ENCODE data around the gene KCNJ6. TPM values are rescaled to one million over a fixed set of nuclear protein-coding genes. Genes with fewer than 3 reads are reported as not detected.
A peak's percentile ranks its signal among the peaks of the same experiment; 100 is the strongest.
"Not testable (repeated sequence)": the region's sequence is repeated elsewhere in the genome, so short reads cannot be mapped to it uniquely, and the experiment has no call there.

KCNJ6 gene
- total RNA-seq, 1 experiment from 2014 or later: 0.07 TPM

DNA sequence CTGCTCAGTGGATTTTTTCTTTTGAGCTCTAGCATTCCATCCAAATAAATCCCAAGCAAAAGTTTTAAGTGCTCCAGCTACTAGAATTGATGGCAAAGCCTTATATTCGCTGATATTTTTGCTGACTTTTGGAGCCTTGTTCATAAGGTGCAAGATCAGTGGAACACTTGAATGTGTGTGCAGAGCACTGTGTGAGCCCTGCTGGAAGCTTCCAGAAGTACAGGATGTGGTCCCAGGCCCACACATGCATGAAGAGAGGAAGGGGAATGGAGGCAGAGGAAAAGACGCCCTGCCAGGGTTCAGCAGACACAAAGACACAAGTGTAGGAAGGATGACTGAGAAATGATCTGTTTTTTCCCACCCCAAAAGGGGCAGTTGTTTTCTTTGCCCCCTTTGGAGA lies 169.4 kb downstream of the KCNJ6 start:
- DNase-seq (ENCODE audit: extremely low read depth, low read depth): no peak

DNA sequence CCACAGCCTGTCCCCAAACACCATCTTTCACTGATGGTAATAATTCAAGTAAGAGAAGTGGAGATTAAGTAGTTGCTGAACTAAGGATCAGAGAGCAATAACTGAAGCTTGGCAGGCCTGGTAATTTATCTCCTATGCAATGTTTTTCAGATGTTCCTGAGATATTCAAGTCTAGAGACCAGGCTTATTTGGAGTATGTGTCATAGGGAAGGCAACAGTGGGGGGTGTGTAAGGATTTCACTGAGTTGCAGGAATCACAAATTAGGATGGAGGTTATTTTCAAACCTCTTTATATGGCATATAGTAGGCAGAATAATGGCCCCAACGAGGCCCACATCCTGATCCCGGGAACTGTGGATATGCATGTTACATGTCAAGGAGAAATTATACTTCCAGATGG lies 171.7 kb downstream of the KCNJ6 start:
- DNase-seq (ENCODE audit: extremely low read depth, low read depth): no peak

DNA sequence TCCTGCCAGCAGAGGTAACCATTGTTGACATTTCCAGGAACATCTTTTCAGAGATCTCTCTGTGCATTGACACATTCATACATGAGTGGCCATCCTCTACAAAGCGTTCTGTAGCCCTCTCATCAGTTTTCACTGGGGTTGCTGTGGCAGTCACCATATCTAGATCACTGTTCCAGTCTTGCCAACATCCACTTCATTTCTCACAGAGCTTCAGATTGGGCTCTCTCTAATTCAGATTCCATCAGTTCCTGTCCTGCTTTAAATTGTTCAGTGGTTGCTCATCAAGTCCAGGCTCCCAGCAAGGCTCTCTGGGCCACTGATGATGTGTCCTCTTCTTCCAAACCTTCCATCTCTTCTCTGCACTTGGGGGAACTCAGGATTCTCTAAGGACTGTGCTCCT lies 173.7 kb downstream of the KCNJ6 start:
- DNase-seq (ENCODE audit: extremely low read depth, low read depth): no peak

DNA sequence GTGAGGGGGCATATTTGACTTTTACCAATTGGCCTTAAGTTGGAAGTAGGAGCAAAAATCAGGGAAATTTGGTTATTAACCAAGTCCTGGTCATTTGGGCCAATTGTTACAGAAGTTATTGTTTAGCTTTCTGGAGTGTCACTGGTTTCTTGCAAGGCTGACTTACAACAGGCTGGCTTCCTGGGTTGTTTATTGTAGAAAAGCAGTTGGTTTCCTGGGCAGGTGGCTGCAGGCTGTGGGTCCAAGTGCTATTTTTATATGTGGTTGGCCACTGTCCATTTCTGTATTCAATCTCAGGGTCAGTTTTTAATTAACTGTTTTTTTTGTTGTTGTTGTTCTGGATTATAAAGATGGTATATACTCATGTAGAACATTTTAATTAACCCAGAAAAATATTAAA lies 174.1 kb downstream of the KCNJ6 start:
- no peak for DNase-seq (ENCODE audit: extremely low read depth, low read depth)

GRCh38 chr21:37737996-37738395 lies 178.3 kb downstream of the KCNJ6 start:
- no peak for DNase-seq (ENCODE audit: extremely low read depth, low read depth)

DNA sequence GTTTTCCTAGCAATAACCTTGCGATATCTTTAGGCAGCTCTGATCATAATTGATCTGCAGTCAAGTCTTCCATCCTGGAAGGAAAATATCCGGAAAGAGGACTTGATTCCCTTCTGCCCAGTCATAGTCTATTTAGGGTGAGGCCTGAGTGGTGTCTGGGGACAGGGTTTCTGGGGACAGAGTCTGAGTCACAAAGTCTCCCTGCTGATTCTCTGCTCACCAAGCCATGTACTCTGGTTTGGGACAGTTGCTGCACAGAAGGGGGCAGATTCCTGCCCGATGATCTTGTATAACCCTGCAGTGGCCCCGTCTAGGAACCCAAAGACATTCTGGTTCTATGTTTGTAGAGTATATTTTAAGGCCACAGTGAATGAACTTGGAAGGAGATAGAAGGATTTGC lies 178.8 kb downstream of the KCNJ6 start:
- DNase-seq (ENCODE audit: extremely low read depth, low read depth): no peak

DNA sequence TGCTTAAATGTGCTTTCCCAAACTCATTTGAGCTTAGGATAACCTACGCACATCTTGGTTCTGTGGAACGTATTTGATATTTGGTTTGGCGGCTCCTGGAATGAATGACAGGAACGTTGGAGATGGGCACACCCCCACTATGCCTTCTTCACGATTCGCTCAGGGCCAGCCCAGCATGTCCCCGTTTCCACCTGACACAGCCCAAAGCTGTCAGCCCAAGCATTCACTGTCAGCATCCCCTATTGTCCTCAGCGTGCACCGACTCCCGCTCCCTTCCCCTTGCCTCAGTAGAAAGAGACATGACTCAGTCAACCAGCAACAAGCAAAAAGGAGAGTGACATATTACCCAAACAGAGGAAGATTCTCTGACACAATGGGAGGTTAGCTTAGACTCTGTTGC lies 181.4 kb downstream of the KCNJ6 start:
- DNase-seq (ENCODE audit: extremely low read depth, low read depth): no peak

GRCh38 chr21:37732927-37733326 lies 183.3 kb downstream of the KCNJ6 start:
- no peak for DNase-seq (ENCODE audit: extremely low read depth, low read depth)

DNA sequence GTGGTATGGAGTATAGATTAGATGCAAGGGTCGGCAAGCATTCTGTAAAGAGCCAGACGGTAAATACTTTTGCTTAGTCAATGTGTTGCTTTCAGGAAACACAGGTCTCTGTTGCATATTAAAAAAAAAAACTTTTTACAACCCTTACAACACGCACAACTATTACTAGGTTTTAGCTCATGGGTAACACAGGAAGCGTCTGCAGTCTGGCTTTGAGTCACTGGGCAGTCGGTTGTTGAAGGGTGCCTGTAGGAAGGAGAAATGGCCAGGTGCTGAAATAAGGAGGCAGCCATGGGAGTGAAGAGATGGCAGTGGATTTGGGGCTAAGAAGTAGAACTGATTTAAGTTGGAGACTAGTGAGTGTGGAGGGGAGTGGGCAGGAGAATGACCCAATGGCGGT lies 192.1 kb downstream of the KCNJ6 start:
- no peak for DNase-seq (ENCODE audit: extremely low read depth, low read depth)

GRCh38 chr21:37717534-37717933 lies 198.7 kb downstream of the KCNJ6 start:
- DNase-seq (ENCODE audit: extremely low read depth, low read depth): no peak

- not testable (repeated sequence) for DNase-seq (ENCODE audit: extremely low read depth, low read depth)
Measured at GRCh38 chr21:37712569-37712934, 203.7 kb downstream of the KCNJ6 start.

DNA sequence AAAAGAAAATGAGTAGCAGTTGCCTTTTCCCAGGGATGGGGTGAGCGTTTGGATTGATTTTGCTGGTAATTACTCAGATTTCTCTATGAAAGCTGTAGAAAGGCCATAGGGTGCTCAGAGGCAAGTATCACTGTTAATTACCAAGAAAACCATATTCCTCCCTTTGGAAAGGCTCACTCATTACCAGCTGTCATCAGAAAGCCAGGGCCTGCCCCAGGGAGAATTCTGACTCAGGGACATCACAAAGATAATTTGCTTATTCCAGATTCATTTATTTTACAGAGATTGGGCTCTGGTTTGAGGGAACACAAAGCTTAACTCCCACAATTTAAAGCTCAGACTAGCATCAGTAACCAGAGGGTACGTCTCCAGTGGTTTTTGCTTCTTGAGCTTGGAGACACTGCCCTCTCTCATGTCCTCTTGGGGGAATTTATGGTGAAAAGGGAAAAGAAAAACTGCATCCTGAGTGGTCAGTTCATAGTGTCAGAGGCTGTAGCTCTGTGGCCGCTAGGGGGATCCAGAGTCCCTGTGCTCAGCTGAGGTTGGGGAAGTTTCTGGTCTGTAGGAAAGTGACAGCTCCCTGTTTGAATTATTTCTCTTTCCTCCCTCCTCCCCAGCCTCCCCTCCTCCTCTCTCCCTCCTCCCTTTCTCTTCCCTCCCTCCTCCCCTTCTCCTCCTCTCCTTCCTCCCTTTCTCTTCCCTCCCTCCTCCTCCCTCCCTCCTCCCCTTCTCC lies 204.3 kb downstream of the KCNJ6 start:
- DNase-seq (ENCODE audit: extremely low read depth, low read depth): peak; percentile 60

- no peak for DNase-seq (ENCODE audit: extremely low read depth, low read depth)
Measured at GRCh38 chr21:37711286-37711829, 204.9 kb downstream of the KCNJ6 start.

- no peak for DNase-seq (ENCODE audit: extremely low read depth, low read depth)
Measured at GRCh38 chr21:37710546-37711285, 205.5 kb downstream of the KCNJ6 start.

DNA sequence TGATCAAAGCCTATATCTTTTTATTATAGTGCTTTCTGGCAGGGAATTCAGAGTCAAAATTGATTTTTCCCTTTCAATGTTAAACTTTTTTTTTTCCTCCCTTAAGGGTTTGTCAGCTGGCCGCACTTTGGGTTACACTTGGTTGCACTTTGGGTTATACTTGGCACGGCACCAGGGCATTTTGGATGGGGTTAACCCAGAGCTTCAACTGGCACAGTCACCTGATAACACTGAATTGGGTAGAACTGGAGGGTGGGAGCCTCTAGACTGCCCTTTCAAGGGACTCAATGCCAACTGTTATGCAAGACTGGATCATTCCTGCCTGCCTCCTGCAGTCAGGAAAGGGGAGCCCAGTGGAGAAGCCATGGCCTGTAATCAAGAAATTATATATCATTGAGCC lies 211.5 kb downstream of the KCNJ6 start:
- DNase-seq (ENCODE audit: extremely low read depth, low read depth): no peak

GRCh38 chr21:37702241-37702640 lies 214.0 kb downstream of the KCNJ6 start:
- no peak for DNase-seq (ENCODE audit: extremely low read depth, low read depth)

DNA sequence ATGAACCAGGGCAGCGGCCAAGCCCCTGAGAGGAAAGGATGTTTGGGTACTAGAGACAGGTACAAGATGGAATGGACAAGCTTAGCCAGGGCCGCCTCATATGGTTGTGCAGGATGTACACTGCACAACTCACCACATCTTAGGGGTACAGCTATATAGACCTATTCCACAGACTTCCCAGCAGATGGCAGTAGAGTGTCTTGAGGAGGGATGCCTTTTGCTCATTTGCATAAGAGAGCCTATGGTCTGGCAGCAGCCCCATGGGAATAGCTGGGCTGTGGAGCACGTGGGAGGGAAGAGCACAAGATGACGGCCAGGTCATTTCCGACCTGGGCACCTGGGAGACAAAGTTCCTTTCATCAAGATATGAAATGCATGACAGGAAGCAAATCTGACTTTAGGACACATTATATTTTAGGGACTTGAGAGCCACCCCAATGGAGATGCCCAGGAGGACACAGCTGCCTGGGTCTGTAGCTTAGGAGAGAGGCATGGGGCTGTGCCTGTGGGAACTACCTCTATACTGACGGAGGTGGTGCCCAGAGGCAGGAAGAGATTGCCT lies 215.5 kb downstream of the KCNJ6 start:
- DNase-seq (ENCODE audit: extremely low read depth, low read depth): peak; percentile 66

- no peak for DNase-seq (ENCODE audit: extremely low read depth, low read depth)
Measured at GRCh38 chr21:37699024-37699775, 217.1 kb downstream of the KCNJ6 start.

DNA sequence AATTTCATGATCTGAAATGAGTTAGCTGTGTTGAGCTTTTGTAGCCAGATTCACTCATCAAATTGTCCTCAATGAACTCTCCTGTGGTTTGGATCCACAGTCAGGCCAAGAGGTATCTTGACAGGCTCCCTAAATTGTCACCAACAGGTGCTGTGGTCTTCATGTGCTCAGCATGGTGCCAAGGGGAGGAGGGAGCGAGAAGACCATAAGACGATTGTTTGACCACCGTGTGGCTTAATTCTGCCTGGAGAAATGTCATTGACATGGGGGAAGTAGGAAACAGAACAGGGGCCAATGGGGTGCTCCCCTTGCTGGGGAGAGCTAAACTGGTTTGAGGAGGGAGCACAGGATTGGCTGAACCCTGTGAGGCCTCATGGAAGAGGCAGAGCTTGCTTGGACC lies 219.3 kb downstream of the KCNJ6 start:
- DNase-seq (ENCODE audit: extremely low read depth, low read depth): no peak

DNA sequence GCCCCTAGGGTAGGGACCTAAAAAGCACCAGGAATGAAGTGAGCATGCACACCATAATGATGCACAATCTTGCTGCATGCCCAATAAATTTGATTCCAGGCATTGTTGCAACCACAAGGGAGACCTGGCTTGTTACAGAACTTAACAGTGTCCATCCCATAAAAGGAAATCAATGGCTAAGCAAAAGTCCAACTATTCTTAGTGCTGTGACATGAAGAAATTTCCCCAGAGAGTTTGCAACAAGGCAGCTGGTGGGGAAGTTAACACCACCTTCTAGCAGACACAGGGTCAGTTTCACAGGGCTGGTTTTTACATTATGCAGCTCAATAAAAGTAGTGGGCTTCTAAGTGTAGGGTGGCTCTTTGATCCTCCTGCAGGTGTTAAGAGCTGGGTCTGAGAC lies 221.1 kb downstream of the KCNJ6 start:
- DNase-seq (ENCODE audit: extremely low read depth, low read depth): no peak
